ENCODE results near the gene KDELR3. TPM values are rescaled to one million over a fixed set of nuclear protein-coding genes. Genes with fewer than 3 reads are reported as not detected.

Gene KDELR3
- total RNA-seq, 1 donor from 2014 or later, result 10.6 TPM

DNA sequence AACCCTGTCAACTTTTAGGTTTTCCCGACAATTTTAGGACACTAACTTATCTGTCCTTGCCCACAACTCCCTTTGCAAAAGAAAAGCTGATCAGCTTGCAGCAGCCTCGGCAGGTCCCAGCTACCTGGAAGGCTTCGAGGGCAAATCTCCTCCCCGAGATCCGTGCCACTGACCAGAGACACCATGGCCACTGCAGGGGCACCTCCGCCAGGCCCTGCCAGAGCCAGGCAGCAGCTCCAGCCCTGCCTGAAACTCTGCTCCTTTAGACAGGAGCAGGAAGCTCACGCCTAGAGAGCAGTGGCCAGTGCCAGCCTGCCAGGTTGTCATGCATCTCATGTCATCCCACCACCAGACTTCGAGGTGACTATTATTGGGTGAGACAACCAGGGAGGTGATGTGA, 34.0 kb upstream of the KDELR3 start:
- DNase-seq (ENCODE audit: extremely low spot score, unreplicated experiment), result no peak
- Mint-ChIP-seq H3K36me3 (no peaks in the 10 kb centered on the region), H3K27me3 (no peaks in the 10 kb centered on the region), H3K9me3 (no peaks in the 10 kb centered on the region), H3K27ac (no peak overlapping the region), H3K4me3 (no peak overlapping the region), H3K4me1 (ENCODE audit: unreplicated experiment) (no peaks in the 10 kb centered on the region)
- TF ChIP-seq, protein P1, sequence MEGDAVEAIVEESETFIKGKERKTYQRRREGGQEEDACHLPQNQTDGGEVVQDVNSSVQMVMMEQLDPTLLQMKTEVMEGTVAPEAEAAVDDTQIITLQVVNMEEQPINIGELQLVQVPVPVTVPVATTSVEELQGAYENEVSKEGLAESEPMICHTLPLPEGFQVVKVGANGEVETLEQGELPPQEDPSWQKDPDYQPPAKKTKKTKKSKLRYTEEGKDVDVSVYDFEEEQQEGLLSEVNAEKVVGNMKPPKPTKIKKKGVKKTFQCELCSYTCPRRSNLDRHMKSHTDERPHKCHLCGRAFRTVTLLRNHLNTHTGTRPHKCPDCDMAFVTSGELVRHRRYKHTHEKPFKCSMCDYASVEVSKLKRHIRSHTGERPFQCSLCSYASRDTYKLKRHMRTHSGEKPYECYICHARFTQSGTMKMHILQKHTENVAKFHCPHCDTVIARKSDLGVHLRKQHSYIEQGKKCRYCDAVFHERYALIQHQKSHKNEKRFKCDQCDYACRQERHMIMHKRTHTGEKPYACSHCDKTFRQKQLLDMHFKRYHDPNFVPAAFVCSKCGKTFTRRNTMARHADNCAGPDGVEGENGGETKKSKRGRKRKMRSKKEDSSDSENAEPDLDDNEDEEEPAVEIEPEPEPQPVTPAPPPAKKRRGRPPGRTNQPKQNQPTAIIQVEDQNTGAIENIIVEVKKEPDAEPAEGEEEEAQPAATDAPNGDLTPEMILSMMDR (conservative IDR thresholded peaks at IDR 0.05), result no peak

DNA sequence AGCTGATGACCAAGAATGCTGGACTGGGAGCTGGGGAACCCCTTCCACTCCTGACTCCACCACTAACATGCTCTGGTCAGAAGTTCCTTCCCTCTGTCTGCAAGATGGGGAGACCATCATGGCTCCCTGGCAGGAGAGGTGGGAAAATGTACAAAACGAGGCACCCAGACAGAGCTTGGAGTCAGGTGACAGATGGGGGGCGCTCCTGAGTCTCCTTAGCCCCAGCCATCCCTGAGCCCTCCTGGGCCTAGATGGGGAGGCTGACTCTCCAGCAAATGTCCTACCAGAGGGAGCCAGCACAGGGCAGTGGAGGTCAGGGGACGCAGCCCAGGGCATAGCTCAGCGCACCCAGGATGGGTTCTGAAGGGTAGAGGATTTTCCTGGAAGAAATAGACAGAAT, 32.9 kb upstream of the KDELR3 start:
- Mint-ChIP-seq H3K4me3 (no peak overlapping the region), H3K4me1 (ENCODE audit: unreplicated experiment) (no peaks in the 10 kb centered on the region), H3K27me3 (no peaks in the 10 kb centered on the region), H3K9me3 (no peaks in the 10 kb centered on the region), H3K27ac (no peak overlapping the region), H3K36me3 (no peaks in the 10 kb centered on the region)
- no peak for DNase-seq (ENCODE audit: extremely low spot score, unreplicated experiment)
- TF ChIP-seq, protein P1 (conservative IDR thresholded peaks at IDR 0.05), result no peak

DNA sequence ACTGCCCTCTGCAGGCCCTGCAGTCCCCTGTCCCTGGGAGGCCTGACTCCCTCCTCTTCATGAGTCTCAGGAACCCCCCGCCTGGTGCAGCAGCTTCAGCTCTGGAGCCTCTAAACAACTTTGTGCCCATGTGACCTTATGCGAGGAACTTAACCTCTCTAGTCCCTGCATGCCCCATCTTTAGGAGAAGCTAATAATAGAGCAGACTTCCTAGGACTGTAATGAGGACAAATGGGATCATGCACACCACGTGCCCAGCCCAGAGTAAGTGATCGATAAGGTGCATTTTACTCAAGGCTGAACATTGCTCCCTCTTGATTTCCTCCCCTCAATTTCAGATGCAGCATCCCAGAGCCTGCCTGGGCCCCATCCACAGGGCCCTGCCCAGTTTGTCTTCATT, 31.9 kb upstream of the KDELR3 start:
- Mint-ChIP-seq H3K27me3 (peaks cover 5% of the 10 kb centered on the region), H3K4me3 (no peak overlapping the region), H3K9me3 (no peaks in the 10 kb centered on the region), H3K4me1 (ENCODE audit: unreplicated experiment) (no peaks in the 10 kb centered on the region), H3K36me3 (no peaks in the 10 kb centered on the region), H3K27ac (no peak overlapping the region)
- DNase-seq (ENCODE audit: extremely low spot score, unreplicated experiment), result no peak
- TF ChIP-seq, protein P1 (conservative IDR thresholded peaks at IDR 0.05), result no peak

DNA sequence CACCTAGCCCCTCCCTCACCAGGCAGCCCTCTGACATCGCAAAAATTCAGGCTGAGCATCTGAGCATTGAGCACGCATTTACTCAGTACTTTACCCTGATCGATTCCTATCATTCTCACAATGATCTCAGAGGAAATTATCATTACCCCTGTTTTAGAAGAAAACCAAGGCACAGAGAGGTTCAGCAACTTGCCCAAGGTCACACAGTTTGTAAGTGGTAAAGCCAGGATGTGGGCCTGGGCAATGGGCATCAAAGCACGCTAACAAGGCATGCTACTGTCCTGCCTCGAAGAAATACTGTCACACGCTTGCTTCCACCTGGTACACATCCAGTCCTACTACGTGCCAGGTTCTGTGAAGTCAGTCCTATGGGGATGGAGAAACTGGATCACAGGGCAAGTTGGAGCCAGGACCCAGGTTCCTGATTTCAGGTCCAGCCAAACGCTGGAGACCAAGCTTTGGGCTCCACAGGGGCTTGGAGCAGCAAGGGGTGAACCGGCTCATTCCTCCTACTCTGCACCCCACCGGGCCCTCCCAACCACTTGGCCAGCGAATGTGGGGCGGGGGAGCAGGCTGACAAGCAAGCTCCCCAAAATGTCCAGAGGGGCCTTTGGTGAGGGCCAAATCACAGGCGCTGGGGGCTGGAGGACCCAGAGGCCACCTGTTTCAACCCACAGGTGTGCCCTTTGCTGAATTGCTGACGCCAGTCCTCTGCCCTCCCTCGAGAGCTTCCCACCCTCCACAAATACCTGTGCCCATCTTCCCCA, 31.1 kb upstream of the KDELR3 start:
- TF ChIP-seq, protein P1 (conservative IDR thresholded peaks at IDR 0.05), result no peak
- no peak overlapping the region for H3K27ac Mint-ChIP-seq
- no peak overlapping the region for H3K4me3 Mint-ChIP-seq
- no peaks in the 10 kb centered on the region for H3K4me1 Mint-ChIP-seq (ENCODE audit: unreplicated experiment)
- peaks cover 8% of the 10 kb centered on the region for H3K27me3 Mint-ChIP-seq
- no peaks in the 10 kb centered on the region for H3K9me3 Mint-ChIP-seq
- no peak for DNase-seq (ENCODE audit: extremely low spot score, unreplicated experiment)
- H3K36me3 Mint-ChIP-seq, result no peaks in the 10 kb centered on the region

DNA sequence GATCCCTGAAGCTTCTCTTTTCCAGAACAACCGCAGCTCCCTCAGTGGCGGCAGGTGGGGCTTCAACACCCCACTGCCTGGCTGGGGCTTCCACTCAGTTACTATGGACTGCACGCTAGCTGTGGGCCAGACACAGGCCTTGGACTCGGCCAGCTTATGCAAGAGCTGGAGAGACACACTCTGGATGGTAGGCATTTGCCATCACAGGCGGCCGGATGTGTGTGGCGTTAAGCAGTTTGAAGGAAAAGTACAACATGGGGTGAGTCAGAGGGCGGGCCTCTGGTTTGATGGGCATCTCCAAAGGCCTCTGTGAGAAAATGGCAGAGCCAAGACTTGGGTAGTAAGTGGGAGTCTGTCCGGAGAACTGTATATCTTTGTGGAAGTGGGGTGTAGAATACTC, 30.5 kb upstream of the KDELR3 start:
- TF ChIP-seq, protein P1 (conservative IDR thresholded peaks at IDR 0.05), result no peak
- DNase-seq (ENCODE audit: extremely low spot score, unreplicated experiment), result no peak
- no peaks in the 10 kb centered on the region for H3K36me3 Mint-ChIP-seq
- no peak overlapping the region for H3K27ac Mint-ChIP-seq
- H3K4me3 Mint-ChIP-seq, result no peak overlapping the region
- H3K27me3 Mint-ChIP-seq, result peaks cover 8% of the 10 kb centered on the region
- H3K9me3 Mint-ChIP-seq, result no peaks in the 10 kb centered on the region
- H3K4me1 Mint-ChIP-seq (ENCODE audit: unreplicated experiment), result no peaks in the 10 kb centered on the region

Data from type B pancreatic cell (in vitro differentiated cells).